ENCODE measurements around the gene ACOX1.

The ACOX1 gene

DNA sequence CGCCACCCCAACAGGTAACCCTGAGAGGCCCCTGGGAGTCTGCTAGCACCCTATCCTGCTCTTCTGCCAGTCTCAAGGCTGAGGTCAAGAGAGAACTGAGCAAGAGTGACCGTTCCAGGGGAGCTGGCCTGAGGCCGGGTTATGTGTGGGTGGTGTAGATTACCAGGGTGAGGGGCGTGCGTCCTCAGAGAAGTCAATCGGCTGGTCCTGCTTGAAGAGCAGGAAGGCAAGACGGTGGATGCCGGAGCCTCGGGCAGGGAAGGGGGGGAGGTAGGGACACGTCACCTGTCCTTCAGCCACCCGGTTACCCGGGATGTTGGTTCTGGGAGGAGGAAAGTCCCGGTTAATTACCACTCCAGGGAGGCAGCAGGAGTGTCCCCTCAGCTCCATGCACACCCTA is 79.6 kb downstream of the ACOX1 start:
- no peaks in the 10 kb centered on the region for H3K27me3 ChIP-seq (ENCODE audit: insufficient read depth, low read length)
- peaks cover 41% of the 10 kb centered on the region for H3K36me3 ChIP-seq (ENCODE audit: insufficient read depth, low read length)
- no peaks in the 10 kb centered on the region for H3K9me3 ChIP-seq (ENCODE audit: low read length)
- no peak overlapping the region for H2AFZ ChIP-seq (ENCODE audit: low read depth, low read length)
- no peak overlapping the region for H3K4me3 ChIP-seq (ENCODE audit: low read length)
- peaks cover 6% of the 10 kb centered on the region for H3K4me1 ChIP-seq (ENCODE audit: insufficient read depth, low read length)

DNA sequence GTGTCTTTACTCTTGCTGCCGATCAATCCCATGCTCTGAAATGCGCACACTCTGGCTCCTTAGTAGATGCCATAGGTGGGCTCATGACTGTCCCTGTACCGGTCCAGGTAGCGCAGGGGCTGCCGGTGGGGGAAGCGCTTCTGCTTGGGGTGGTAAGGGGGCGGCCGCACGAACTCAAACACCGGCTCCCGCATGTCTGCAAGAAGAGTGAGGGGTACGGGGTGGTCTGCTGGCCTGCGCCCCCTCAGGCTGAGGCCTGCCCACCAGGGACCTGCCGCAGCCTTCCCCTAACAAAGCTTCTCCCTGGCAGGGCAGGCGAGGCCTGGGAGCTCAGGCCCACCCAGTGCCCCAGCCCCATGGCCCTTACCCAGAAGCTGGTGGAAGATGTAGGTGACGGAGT is 80.2 kb downstream of the ACOX1 start:
- H3K4me3 ChIP-seq (ENCODE audit: low read length): no peak overlapping the region
- no peaks in the 10 kb centered on the region for H3K27me3 ChIP-seq (ENCODE audit: insufficient read depth, low read length)
- H3K36me3 ChIP-seq (ENCODE audit: insufficient read depth, low read length): peaks cover 41% of the 10 kb centered on the region
- H3K9me3 ChIP-seq (ENCODE audit: low read length): no peaks in the 10 kb centered on the region
- peaks cover 4% of the 10 kb centered on the region for H3K4me1 ChIP-seq (ENCODE audit: insufficient read depth, low read length)
- no peak overlapping the region for H2AFZ ChIP-seq (ENCODE audit: low read depth, low read length)

DNA sequence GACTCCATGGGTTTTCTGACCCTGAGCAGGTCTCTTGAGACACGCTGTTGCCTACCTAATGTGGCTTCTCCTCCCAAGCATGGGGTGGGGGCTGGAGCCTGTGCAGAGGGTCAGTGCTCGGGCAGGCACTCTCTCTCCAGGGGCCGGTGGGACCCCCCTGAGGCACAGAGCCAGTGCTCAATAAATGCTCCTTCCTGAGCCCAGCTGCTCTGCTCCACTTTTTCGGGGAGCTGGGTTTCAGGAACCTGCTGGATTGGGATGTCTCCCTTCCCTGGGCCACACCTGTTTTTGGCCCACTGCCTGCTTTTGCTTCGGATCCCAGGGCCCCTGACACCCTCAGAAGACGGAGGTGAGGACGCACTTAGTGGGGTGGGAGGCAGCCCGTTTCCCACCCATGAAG is 80.9 kb downstream of the ACOX1 start:
- Histone ChIP-seq H3K36me3 (ENCODE audit: insufficient read depth, low read length) (peaks cover 41% of the 10 kb centered on the region), H2AFZ (ENCODE audit: low read depth, low read length) (no peak overlapping the region), H3K27me3 (ENCODE audit: insufficient read depth, low read length) (no peaks in the 10 kb centered on the region), H3K4me1 (ENCODE audit: insufficient read depth, low read length) (peaks cover 4% of the 10 kb centered on the region), H3K9me3 (ENCODE audit: low read length) (no peaks in the 10 kb centered on the region), H3K4me3 (ENCODE audit: low read length) (no peak overlapping the region)

DNA sequence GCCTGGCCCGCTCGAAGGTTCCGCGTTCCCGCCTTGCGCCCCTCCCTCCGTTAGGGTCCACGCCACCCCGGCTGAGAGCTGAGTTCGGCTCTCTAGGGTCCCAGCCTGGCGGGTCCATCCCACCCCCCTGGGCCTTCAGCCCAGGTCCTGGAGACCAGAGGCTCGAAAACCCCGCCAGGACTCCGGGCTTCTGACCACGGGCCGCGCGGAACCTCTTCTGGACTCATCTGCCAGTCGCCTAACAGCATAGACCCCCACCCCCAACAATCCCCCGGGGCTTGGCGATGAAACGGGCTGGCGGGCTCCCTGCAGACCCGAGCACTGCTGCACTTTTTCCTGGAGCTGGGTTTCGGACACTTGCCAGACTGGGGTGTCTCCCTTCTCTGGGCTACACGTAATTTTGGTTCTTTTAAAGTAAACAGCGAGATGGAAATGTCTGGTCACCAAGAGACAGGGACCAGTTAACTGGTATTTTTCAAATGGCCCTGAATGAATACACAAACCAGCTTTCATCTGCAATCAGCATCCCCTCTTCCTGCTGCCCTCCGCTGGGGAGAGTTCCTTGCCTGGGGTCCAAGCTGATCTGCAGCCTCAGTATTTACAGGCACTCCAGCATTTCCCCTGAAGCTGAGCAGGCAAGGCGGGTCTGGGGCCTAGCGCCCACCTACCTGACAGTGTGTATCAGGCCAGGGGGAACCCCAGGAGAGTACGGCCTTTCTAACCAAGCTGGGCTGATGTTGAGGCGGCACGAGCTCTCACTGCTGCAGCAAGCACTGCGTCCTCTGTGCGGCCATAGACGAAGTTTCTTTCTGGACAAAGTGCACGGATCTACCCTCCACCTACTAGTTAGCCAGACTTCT is 81.6 kb downstream of the ACOX1 start:
- Histone ChIP-seq H3K4me3 (ENCODE audit: low read length) (no peak overlapping the region), H3K36me3 (ENCODE audit: insufficient read depth, low read length) (peaks cover 38% of the 10 kb centered on the region), H3K4me1 (ENCODE audit: insufficient read depth, low read length) (peaks cover 4% of the 10 kb centered on the region), H3K9me3 (ENCODE audit: low read length) (no peaks in the 10 kb centered on the region), H3K27me3 (ENCODE audit: insufficient read depth, low read length) (no peaks in the 10 kb centered on the region), H2AFZ (ENCODE audit: low read depth, low read length) (no peak overlapping the region)

DNA sequence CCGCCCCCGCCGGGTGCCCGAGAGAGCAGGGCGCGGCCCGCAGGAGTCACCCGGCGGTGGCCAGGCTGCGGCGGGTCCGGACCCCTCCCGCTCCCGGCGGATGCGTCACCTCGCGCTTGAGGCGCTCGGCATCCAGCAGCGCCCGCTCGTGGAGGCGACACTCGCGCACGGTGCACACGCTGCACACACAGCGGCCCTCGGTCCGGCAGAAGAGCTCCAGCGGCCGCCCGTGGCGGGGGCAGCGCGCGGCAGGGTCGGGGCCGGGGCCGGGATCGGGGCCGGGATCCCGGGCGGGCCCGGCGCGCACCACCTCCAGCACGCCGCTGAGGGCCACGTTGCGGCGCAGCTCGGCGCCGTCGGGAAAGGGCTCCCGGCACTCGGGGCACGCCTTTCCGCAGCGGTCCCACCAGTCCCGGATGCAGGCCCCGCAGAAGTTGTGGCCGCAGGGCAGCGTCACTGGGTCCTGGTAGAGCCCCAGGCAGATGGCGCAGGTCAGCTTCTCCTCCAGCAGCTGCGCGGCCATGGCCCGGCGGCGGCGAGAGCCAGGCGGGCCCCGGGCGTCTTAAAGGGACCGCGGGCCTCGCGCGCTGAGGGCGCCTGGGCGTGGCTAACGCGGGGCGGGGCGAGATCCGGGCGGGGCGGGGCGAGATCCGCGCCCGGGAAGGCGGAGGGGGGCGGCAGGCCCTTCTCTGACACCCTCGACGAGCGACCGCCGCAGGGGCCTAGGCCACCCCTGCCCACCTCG is 82.4 kb downstream of the ACOX1 start, which contains the start of gene TRIM65:
Gene TRIM65, minus strand, starts transcription at position 537 of the 745 bp plus-strand sequence. Its CDS starts 14 bp downstream, at position 523.
- peak within 1 kb of the TSS; percentile 44 for H2AFZ ChIP-seq (ENCODE audit: low read depth, low read length)
- H3K36me3 ChIP-seq (ENCODE audit: insufficient read depth, low read length): peaks cover 33% of the 10 kb centered on the region
- no peaks in the 10 kb centered on the region for H3K9me3 ChIP-seq (ENCODE audit: low read length)
- no peaks in the 10 kb centered on the region for H3K27me3 ChIP-seq (ENCODE audit: insufficient read depth, low read length)
- peaks cover 4% of the 10 kb centered on the region for H3K4me1 ChIP-seq (ENCODE audit: insufficient read depth, low read length)
- H3K4me3 ChIP-seq (ENCODE audit: low read length): peak within 1 kb of the TSS; percentile 58

DNA sequence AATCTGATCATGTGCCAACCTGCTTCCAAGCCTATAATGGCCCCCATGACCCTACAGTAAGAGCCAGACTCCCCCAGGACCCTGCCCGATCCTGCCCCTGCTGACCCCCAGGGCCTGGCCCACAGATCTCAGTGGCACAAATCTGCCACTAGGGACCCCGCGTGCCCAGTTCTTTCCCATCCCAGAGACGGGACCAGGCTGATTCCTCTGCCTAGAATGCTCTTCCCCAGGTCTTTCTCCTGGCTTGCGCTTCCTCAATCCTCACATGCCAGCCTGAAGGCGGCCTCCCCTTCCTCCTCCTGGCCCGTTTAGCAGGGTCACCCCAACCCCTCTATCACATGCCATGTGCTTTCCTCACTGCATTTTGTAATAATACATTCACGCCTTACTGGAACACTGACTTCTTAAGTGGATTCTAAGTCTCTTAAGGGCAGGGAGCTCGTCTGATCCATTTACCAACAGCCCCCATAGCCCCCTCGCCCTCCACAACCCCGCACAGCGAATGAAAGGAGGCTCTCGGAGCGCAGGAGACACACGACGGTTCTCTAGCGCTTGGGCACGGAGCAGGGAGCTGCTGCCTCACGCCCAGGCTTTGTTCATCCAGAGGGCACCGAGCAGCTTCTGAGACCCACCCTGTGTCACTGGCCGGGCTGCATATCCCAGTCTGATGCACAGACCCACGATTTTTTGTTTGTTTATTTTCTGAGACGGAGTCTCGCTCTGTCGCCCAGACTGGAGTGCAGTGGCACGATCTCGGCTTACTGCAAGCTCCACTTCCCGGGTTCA is 83.4 kb downstream of the ACOX1 start:
- H3K27me3 ChIP-seq (ENCODE audit: insufficient read depth, low read length): no peaks in the 10 kb centered on the region
- peaks cover 4% of the 10 kb centered on the region for H3K4me1 ChIP-seq (ENCODE audit: insufficient read depth, low read length)
- H2AFZ ChIP-seq (ENCODE audit: low read depth, low read length): no peak overlapping the region
- H3K36me3 ChIP-seq (ENCODE audit: insufficient read depth, low read length): peaks cover 25% of the 10 kb centered on the region
- H3K9me3 ChIP-seq (ENCODE audit: low read length): no peaks in the 10 kb centered on the region
- H3K4me3 ChIP-seq (ENCODE audit: low read length): no peak overlapping the region

DNA sequence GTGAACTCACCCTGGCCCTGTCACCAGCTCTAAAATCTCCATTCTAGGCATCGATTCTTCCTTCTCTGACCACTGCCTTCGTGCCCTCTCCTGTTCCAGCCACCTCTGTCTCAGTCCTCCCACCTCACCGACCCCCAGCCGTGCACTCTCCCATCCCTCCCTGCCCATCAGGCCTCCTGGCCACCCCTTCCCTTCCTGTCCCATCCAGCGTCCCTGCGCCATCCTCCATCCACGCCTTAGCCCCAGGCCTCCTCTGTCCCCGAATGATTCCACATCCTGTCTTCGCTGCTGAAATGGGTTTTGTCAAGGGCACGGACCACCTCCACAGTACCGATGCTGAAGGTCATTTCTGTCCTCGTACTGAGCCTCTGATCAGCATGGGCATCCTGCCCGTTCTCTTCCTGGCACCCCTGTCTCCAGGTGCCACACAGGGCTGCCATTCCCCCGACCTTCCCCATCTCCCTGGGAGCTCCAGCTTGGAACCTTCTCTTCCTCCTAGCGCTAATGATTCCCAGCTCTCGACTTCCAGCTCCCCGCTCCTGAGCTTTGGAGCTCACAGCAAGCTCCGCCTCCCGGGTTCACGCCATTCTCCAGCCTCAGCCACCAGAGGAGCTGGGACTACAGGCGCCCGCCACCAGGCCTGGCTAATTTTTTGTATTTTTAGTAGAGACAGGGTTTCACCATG is 84.8 kb downstream of the ACOX1 start:
- no peak overlapping the region for H2AFZ ChIP-seq (ENCODE audit: low read depth, low read length)
- H3K9me3 ChIP-seq (ENCODE audit: low read length): no peaks in the 10 kb centered on the region
- H3K36me3 ChIP-seq (ENCODE audit: insufficient read depth, low read length): peaks cover 17% of the 10 kb centered on the region
- H3K4me1 ChIP-seq (ENCODE audit: insufficient read depth, low read length): peaks cover 4% of the 10 kb centered on the region
- no peak overlapping the region for H3K4me3 ChIP-seq (ENCODE audit: low read length)
- H3K27me3 ChIP-seq (ENCODE audit: insufficient read depth, low read length): no peaks in the 10 kb centered on the region

DNA sequence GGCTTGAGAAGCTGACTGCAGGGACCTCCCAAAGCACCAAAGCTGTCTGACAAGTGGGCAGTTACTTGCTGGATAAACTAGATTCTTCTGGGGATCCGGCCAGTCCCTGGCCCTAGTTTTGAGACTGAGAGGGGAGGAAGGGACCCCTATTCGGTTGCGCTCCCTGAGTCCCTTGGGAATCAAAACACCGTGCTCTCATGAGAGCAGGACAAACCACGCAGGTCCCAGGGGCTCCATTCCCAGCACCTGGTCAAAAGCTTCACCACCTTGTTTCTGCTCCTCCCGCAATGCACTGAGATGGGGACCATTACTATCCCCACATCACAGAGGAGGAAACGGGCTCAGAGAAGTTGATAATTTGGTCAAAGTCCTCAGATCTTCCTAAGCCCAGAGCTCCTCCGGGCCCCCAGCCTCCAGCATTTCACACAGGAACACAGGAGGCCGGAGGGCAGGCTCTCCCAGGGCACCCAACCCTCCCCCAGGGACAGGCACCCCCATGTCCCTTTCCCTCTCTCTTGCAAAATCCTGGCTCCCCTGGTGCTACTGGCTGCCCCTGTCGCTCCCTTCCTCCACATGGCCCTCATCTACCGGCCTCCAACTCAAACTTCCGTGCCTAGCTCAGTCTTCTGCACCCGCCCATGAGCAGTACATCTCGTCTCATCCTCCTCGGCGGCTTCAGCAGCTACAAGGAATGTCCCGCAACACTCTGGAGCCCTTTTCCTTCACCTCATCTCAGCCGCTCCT is 85.5 kb downstream of the ACOX1 start:
- Histone ChIP-seq H2AFZ (ENCODE audit: low read depth, low read length) (no peak overlapping the region), H3K4me3 (ENCODE audit: low read length) (no peak overlapping the region), H3K4me1 (ENCODE audit: insufficient read depth, low read length) (peaks cover 4% of the 10 kb centered on the region), H3K27me3 (ENCODE audit: insufficient read depth, low read length) (no peaks in the 10 kb centered on the region), H3K36me3 (ENCODE audit: insufficient read depth, low read length) (peaks cover 10% of the 10 kb centered on the region), H3K9me3 (ENCODE audit: low read length) (no peaks in the 10 kb centered on the region)

DNA sequence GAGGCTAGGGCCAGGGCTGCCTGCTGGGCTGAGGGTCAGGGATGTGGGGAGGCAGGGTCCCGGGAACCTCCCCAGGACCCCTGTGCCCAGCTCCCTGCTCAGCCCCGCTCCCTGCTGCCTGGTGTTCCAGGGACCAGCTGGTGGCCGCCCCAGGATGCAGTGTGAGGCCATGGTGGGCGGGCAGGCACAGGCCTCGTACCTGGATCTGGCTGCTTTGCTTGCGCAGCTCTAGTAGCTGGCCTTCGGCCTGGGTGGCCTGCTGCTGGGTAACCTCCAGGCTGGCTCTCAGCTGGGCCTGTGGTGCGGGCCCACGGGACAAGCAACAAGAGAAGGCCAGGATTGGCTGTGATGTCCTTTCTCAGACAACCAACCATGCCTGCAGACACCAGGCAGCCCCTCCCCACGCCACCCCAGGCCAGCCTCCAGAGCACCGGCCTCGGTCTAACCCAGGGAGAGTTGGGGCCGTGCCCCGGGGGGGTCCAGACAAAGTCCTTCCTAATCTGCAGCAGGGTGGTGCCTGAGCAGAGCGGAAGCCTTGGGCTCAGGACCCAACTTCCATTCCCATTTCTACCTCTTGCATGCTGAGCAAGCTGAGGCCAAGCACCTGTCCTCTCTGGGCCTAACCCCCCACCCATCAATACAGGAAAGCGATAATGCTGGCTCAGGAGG is 86.3 kb downstream of the ACOX1 start:
- peaks cover 4% of the 10 kb centered on the region for H3K4me1 ChIP-seq (ENCODE audit: insufficient read depth, low read length)

DNA sequence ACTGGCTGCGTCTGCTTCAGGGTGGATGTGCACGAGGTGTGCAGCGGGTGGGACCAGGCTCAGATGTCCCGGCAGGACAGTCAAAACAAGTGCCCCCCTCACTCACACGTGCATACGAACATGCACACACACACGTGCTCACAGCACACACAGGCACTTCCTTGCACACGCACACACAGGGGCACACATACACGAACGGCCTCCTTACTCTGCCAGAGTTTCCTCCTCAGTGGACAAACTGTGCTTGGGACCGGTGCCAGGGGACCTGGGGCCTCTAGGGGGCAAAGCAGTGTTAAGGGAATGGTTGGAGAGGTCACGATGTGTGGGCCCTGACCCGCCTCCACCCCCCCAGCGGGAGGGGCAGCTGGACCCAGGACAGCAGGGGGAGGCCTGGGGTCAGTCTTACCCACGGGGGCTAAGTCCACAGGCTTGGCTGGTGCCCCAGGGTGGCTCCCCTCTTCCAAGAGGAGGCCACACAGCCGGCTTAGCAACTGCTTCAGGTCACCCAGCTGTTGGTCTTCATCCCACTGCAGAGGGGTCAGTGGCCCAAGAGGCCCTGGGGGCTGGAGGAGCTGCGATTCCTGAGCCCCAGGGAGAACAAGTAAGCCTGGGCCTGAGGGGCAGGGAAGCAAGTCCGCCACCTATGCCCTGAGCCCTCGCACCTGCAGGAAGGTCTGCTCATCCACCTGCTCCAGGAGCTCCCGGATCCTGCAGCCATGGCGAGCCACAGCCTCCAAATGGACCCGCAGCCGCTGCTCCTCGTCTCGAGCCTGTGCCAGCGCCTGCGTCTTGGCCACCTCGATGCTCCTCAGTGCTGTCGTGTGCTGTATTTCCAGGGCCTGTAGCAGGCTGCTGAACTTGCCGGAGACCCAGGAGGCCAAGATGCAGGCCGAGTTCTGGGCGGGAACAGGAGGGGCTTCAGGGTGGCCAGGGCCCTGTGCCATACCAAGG is 87.1 kb downstream of the ACOX1 start:
- H3K27me3 ChIP-seq (ENCODE audit: insufficient read depth, low read length): no peaks in the 10 kb centered on the region

More for the DNA sequence above, 86.3 kb downstream of the ACOX1 start:
- Histone ChIP-seq H3K4me3 (ENCODE audit: low read length) (no peak overlapping the region), H3K27me3 (ENCODE audit: insufficient read depth, low read length) (no peaks in the 10 kb centered on the region), H2AFZ (ENCODE audit: low read depth, low read length) (no peak overlapping the region), H3K9me3 (ENCODE audit: low read length) (no peaks in the 10 kb centered on the region), H3K36me3 (ENCODE audit: insufficient read depth, low read length) (peaks cover 5% of the 10 kb centered on the region)

More for the DNA sequence above, 87.1 kb downstream of the ACOX1 start:
- no peak overlapping the region for H3K4me3 ChIP-seq (ENCODE audit: low read length)
- no peak overlapping the region for H2AFZ ChIP-seq (ENCODE audit: low read depth, low read length)
- no peaks in the 10 kb centered on the region for H3K9me3 ChIP-seq (ENCODE audit: low read length)
- no peaks in the 10 kb centered on the region for H3K36me3 ChIP-seq (ENCODE audit: insufficient read depth, low read length)
- H3K4me1 ChIP-seq (ENCODE audit: insufficient read depth, low read length): peaks cover 4% of the 10 kb centered on the region

Data from neuron (in vitro differentiated cells).